Activated CD8-positive, alpha-beta memory T cell treated with anti-CD3 and anti-CD28 coated beads for 4 hours (primary cell): ENCODE measurements around the gene C11orf91.

ENCODE experiments used
- DNase-seq, 2 donors: peaks; one replicate each; pipeline ENCODE4 v3.0.0-alpha.2; 2020; ENCODE audit warnings: low read depth in 2 of 2

Gene C11orf91

DNA sequence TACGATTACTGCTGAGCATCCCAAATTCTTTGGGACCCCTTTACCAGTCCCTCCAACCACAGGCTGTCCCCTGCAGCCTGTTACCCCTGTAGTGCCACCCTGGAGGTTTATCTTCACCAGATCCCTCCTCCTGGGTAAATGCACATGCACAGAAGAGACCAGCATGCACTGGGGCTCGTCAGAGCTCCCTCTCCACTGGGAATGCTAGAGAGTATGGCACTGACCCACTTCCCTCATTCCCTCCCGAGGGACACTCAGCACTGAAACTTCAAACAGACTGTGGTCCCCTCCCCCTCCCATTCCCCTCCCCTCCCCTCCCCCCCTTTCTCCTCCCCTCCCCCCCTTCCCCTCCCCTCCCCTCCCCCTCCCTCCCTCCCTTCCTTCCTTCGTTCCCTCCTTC, 49.1 kb downstream of the C11orf91 start:
- DNase-seq = no peak

GRCh38 chr11:33649944-33650343, 50.7 kb downstream of the C11orf91 start:
- no peak for DNase-seq
